Thyroid gland (tissue), 4 donors: Measurements from ENCODE around the gene GCK. TPM values are rescaled to one million over a fixed set of nuclear protein-coding genes. Genes with fewer than 3 reads are reported as not detected.

Source experiments
- DNase-seq, 2 donors: peaks; one replicate each; pipeline ENCODE4 v3.0.0-alpha.2; 2019
- H3K27ac ChIP-seq, 3 donors: fragments of 200-600 bp; sonication (generic); 1 replicate in 2 of 3; 2 replicates in 1 of 3; pipeline ENCODE4 v1.5.1; 2016 to 2019; ENCODE audit warnings: mild to moderate bottlenecking in 1 of 3, moderate library complexity in 1 of 3
- H3K27me3 ChIP-seq: fragments of 200-600 bp; sonication (generic); one replicate; pipeline ENCODE4 v1.5.1; 2019
- H3K36me3 ChIP-seq, 2 donors: fragments of 200-600 bp; sonication (generic); one replicate each; pipeline ENCODE4 v1.5.1; 2016 to 2019
- H3K4me1 ChIP-seq, 2 donors: fragments of 200-600 bp; sonication (generic); one replicate each; pipeline ENCODE4 v1.5.1; 2017 to 2019
- H3K4me3 ChIP-seq, 3 donors: fragments of 200-600 bp; sonication (generic); replicated peaks in 1 of 3; 1 replicate in 2 of 3; 2 replicates in 1 of 3; pipeline ENCODE4 v1.5.1; 2016; ENCODE audit warnings: mild to moderate bottlenecking in 1 of 3
- H3K9me3 ChIP-seq: fragments of 200-600 bp; sonication (generic); one replicate; pipeline ENCODE4 v1.5.1; 2017
- POLR2A ChIP-seq, 2 donors: fragments of 450-650 bp; IDR thresholded peaks; one replicate each; pipeline ENCODE4 v1.6.1; 2017; ENCODE audit warnings: antibody characterized with exemption in 2 of 2, mild to moderate bottlenecking in 2 of 2, moderate library complexity in 1 of 2
- WGBS, 2 donors: methylation state at CpG; one replicate each; pipeline ENCODE4 v1.1.5; 2017; 5-methylcytosine and 5-hydroxymethylcytosine counted together
- intact Hi-C: fragments of 100-400 bp; cut with DNase I; formaldehyde crosslinking; loops from one replicate; pipeline ENCODE4 v1.15.1; 2023
- total RNA-seq, 4 donors: library from RNA; depleted of rRNA; stranded (reverse); fragments of >200 nt; gene quantifications; one replicate each; pipeline ENCODE4 v1.2.3, GENCODE V29; 2016
- TF ChIP-seq, protein P1 (sequence below), 6 experiments: fragments of 200-600 bp in 3 of 6; fragments of 450-650 bp in 3 of 6; sonication (generic) in 3 of 6; IDR thresholded peaks; one replicate each; pipeline ENCODE4 v1.5.1; 2016 to 2019; ENCODE audit warnings: antibody characterized with exemption in 6 of 6, mild to moderate bottlenecking in 2 of 6, inconsistent platforms in 1 of 6, moderate library complexity in 1 of 6

GCK gene
- total RNA-seq, 4 donors from 2014 or later: 0.22 to 0.73 TPM; not detected in 2

DNA sequence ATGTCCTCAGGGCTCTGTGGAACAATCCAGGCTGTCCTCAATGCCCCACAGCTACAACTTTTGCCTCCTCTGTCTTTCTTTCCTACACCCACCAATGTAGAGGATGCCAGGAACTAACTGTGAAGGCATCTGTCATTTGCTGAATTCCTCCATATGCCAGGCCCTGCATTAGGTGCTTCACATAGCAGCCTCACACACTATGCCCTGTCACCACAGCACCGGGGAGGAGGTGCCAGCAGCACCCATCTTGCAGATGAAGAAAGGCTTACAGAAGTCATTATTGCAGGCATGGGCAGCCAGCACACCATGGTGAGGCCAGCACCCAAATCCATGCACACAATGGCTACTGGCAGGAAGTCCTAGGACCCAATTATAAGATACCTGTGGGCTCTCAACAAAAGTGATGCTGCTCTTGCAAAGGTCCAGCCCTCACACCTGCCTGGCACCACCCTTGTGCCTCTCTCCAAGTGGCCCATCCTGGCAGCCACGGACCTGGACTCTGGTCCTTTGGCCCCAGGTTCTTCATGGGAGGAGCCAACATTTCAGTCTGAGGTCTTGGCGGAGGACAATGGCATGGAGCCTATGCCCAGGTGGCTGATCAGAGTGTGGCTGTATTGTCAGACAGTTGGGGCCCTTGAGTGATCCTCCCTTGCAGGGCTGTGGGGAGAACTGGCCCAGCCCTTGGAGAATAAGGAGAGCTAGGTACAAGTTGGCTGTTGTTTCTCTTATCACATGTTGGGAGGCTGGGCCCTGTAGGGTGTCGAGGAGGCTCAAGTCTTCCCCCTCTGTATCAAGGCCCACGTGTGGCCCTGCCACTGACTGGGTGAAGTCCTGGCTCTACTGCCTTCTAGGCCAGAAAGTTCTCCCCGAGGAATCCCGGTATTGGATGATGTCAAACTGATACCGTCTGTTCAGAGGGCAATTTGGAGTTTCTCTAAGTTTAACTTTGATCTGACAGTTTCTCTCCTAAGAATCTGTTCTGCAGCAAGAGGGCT is 33.8 kb downstream of the GCK start:
- TF ChIP-seq, protein P1, sequence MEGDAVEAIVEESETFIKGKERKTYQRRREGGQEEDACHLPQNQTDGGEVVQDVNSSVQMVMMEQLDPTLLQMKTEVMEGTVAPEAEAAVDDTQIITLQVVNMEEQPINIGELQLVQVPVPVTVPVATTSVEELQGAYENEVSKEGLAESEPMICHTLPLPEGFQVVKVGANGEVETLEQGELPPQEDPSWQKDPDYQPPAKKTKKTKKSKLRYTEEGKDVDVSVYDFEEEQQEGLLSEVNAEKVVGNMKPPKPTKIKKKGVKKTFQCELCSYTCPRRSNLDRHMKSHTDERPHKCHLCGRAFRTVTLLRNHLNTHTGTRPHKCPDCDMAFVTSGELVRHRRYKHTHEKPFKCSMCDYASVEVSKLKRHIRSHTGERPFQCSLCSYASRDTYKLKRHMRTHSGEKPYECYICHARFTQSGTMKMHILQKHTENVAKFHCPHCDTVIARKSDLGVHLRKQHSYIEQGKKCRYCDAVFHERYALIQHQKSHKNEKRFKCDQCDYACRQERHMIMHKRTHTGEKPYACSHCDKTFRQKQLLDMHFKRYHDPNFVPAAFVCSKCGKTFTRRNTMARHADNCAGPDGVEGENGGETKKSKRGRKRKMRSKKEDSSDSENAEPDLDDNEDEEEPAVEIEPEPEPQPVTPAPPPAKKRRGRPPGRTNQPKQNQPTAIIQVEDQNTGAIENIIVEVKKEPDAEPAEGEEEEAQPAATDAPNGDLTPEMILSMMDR (IDR thresholded peaks at IDR 0.05): no peak
- no peak for TF ChIP-seq POLR2A (IDR thresholded peaks at IDR 0.05)
- Histone ChIP-seq H3K4me1 (peaks cover 8 to 24% of the 10 kb centered on the region in 2 donors), H3K36me3 (no peaks in the 10 kb centered on the region), H3K9me3 (no peaks in the 10 kb centered on the region), H3K27me3 (no peaks in the 10 kb centered on the region), H3K27ac (no peak overlapping the region), H3K4me3 (no peak overlapping the region)
- intact Hi-C loops: no loop called here
- DNase-seq: no peak
- WGBS, 2 donors: 84 to 88% methylated on average over 6 to 7 of the region's 8 CpGs

DNA sequence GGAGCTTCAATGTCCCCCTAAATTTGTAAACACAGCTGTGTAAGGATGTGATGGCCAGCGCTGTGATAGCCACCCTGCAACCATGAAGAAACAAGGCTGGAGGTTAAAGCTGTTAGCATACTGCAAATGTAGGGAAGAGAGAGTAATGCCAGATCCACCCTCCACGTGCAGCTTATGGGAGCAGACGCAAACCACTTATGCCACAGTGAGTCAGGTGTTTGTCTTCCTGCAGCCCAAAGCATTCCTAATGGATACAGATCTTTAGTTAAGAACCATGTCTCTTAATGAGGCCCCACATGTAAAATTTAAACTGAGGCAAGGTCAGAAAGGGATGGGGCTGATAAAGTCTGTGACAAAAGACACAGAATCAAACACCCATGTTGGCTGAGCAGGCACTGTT is 34.5 kb downstream of the GCK start:
- no peak for DNase-seq
- no peaks in the 10 kb centered on the region for H3K27me3 ChIP-seq
- no peak overlapping the region for H3K4me3 ChIP-seq
- intact Hi-C loops: no loop called here
- TF ChIP-seq, protein P1 (IDR thresholded peaks at IDR 0.05): no peak
- no peak for TF ChIP-seq POLR2A (IDR thresholded peaks at IDR 0.05)
- H3K4me1 ChIP-seq: peaks cover 4 to 16% of the 10 kb centered on the region in 2 donors
- WGBS, 2 donors: 81 to 91% methylated on average over 3 of the region's 3 CpGs
- no peaks in the 10 kb centered on the region for H3K9me3 ChIP-seq
- H3K27ac ChIP-seq: no peak overlapping the region
- H3K36me3 ChIP-seq: no peaks in the 10 kb centered on the region

GRCh38 chr7:44153948-44154335 is 35.3 kb downstream of the GCK start:
- no peaks in the 10 kb centered on the region for H3K27me3 ChIP-seq
- H3K36me3 ChIP-seq: no peaks in the 10 kb centered on the region
- 87 to 94% methylated on average over 2 to 3 of the region's 5 CpGs for WGBS, 2 donors
- TF ChIP-seq POLR2A (IDR thresholded peaks at IDR 0.05): no peak
- TF ChIP-seq, protein P1 (IDR thresholded peaks at IDR 0.05): no peak
- no peak for DNase-seq
- H3K4me3 ChIP-seq: no peak overlapping the region
- intact Hi-C loops: no loop called here
- H3K9me3 ChIP-seq: no peaks in the 10 kb centered on the region
- no peak overlapping the region for H3K27ac ChIP-seq
- peaks cover 0 to 9% of the 10 kb centered on the region in 2 donors for H3K4me1 ChIP-seq

DNA sequence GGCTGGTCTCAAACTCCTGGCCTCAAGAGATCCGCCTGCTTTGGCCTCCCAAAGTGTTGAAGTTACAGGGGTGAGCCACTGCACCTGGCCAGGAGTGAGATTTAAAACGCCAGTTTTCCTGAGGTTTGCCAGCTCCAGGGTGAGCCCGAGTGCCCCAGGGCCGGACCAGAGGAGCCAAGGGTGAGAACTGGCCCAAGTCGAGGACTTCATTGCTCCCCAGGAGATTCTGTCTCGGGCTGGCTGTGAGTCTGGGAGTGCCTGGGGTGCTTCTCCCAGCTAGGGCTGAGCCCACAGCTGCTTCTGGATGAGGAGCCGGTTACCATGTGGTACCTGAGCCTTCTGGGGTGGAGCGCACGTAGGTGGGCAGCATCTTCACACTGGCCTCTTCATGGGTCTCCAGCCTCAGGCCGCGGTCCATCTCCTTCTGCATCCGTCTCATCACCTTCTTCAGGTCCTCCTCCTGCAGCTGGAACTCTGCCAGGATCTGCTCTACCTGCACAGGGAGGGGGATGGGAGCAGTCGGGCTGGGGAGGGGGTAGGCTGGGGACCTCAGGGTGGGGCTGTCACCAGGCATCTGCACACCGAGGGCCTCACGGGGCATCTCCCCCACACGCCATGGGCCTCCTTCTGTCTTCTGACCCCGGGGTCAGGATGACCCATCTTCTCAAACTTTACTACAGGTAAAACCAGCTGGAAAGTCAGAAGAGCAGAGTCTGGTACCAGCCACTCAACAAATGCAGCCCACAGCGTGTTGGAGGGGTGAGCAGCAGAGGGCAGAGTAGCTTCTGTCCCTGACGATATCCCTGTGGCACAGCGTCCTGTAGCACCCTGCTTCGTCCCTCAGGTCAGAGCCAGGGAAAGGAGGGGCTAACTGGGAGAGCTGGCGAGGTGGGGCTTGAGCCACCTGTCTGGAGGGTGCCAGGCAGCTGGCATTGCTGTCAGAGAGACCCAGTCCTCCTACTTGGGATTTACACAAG is 36.0 kb downstream of the GCK start:
- TF ChIP-seq, protein P1 (IDR thresholded peaks at IDR 0.05): no peak
- no peak for TF ChIP-seq POLR2A (IDR thresholded peaks at IDR 0.05)
- DNase-seq: no peak
- Histone ChIP-seq H3K9me3 (no peaks in the 10 kb centered on the region), H3K27ac (no peak overlapping the region), H3K27me3 (no peaks in the 10 kb centered on the region), H3K36me3 (no peaks in the 10 kb centered on the region), H3K4me1 (peaks cover 0 to 2% of the 10 kb centered on the region in 2 donors), H3K4me3 (no peak overlapping the region)
- intact Hi-C loops: no loop called here
- 85 to 86% methylated on average over 13 to 14 of the region's 22 CpGs for WGBS, 2 donors
